Measurements from ENCODE around the gene EXD1.

DNA sequence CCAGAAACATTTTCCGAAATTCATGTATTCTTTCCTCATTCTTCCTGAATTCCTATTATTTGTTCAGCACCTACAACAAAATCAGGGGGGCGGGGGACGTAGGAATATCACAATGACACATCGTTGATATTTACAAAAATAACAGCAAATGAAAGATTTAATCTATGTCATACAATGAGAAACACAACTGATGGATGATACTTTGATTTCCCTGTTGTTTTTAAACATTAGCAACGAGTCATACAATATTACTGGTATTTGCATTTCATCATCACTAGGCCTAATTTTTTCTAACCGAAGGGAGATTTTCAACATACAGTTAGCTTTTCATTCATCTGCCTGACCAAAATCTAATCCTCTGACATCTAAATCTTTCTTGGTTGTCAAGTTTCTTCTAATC lies 69.2 kb downstream of the EXD1 start:
- TF ChIP-seq, protein P1, sequence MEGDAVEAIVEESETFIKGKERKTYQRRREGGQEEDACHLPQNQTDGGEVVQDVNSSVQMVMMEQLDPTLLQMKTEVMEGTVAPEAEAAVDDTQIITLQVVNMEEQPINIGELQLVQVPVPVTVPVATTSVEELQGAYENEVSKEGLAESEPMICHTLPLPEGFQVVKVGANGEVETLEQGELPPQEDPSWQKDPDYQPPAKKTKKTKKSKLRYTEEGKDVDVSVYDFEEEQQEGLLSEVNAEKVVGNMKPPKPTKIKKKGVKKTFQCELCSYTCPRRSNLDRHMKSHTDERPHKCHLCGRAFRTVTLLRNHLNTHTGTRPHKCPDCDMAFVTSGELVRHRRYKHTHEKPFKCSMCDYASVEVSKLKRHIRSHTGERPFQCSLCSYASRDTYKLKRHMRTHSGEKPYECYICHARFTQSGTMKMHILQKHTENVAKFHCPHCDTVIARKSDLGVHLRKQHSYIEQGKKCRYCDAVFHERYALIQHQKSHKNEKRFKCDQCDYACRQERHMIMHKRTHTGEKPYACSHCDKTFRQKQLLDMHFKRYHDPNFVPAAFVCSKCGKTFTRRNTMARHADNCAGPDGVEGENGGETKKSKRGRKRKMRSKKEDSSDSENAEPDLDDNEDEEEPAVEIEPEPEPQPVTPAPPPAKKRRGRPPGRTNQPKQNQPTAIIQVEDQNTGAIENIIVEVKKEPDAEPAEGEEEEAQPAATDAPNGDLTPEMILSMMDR (IDR thresholded peaks at IDR 0.05; ENCODE audit: low read length): no peak
- TF ChIP-seq EZH2 (IDR thresholded peaks at IDR 0.05; ENCODE audit: borderline replicate concordance, low read length): no peak

All from OCI-LY1 (cell line).